Osteocyte (in vitro differentiated cells): ENCODE measurements around the gene NUP133. TPM values are rescaled to one million over a fixed set of nuclear protein-coding genes. Genes with fewer than 3 reads are reported as not detected.
A peak's percentile ranks its signal among the peaks of the same experiment; 100 is the strongest.
"Not testable (repeated sequence)": the region's sequence is repeated elsewhere in the genome, so short reads cannot be mapped to it uniquely, and the experiment has no call there.

Source experiments
- DNase-seq: peaks from one replicate; pipeline ENCODE4 v3.0.0; 2021; ENCODE audit warnings: mixed read lengths; ENCODE audit not compliant: unreplicated experiment; ENCODE audit errors: extremely low spot score
- H3K27ac Mint-ChIP-seq: one replicate; pipeline ENCODE4 v1.8.0; 2021; ENCODE audit warnings: mild to moderate bottlenecking, mixed read lengths; ENCODE audit not compliant: unreplicated experiment
- H3K27me3 Mint-ChIP-seq: one replicate; pipeline ENCODE4 v1.8.0; 2021; ENCODE audit warnings: mixed read lengths; ENCODE audit not compliant: unreplicated experiment
- H3K36me3 Mint-ChIP-seq: one replicate; pipeline ENCODE4 v1.8.0; 2021; ENCODE audit warnings: mixed read lengths; ENCODE audit not compliant: unreplicated experiment
- H3K4me1 Mint-ChIP-seq: one replicate; pipeline ENCODE4 v1.8.0; 2021; ENCODE audit warnings: mixed read lengths; ENCODE audit not compliant: unreplicated experiment
- H3K4me3 Mint-ChIP-seq: one replicate; pipeline ENCODE4 v1.8.0; 2021; ENCODE audit warnings: mild to moderate bottlenecking, moderate library complexity, mixed read lengths; ENCODE audit not compliant: unreplicated experiment
- H3K9me3 Mint-ChIP-seq: one replicate; pipeline ENCODE4 v1.8.0; 2021; ENCODE audit warnings: mixed read lengths; ENCODE audit not compliant: unreplicated experiment
- total RNA-seq: library from RNA; stranded (reverse); gene quantifications from 2 replicates; pipeline ENCODE4 v1.2.1, GENCODE V29; 2021
- TF ChIP-seq, protein P1 (sequence below): fragments of 200-600 bp; sonication (generic); IDR thresholded peaks from 2 replicates; pipeline ENCODE4 v1.5.0; 2021; ENCODE audit warnings: antibody characterized with exemption, mild to moderate bottlenecking, moderate library complexity

NUP133 gene
- total RNA-seq, 1 donor from 2014 or later = 40.4 TPM

DNA sequence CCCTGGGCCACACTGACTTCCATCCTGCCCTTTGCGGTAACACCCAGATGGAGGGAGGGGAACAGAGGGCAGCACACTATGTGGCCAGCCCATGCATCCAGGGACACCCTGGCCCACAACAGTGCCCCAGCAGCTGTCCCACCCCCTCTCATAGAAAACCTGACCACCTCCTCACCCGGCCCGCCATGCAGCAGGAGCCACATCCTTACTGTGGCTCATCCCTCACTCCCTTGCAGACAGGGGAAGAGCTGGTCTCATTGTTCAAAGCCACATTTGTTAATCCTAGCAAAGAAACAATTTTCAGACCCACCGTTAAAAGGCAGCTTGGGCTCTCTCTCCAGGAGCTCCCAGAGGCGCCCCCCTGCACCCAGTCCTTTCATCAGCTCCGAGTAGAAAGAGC is 23.2 kb upstream of the NUP133 start:
- Mint-ChIP-seq H3K27ac (no peak overlapping the region), H3K36me3 (peaks cover 48% of the 10 kb centered on the region), H3K4me3 (no peak overlapping the region), H3K4me1 (no peaks in the 10 kb centered on the region), H3K27me3 (no peaks in the 10 kb centered on the region), H3K9me3 (no peaks in the 10 kb centered on the region)
- TF ChIP-seq, protein P1, sequence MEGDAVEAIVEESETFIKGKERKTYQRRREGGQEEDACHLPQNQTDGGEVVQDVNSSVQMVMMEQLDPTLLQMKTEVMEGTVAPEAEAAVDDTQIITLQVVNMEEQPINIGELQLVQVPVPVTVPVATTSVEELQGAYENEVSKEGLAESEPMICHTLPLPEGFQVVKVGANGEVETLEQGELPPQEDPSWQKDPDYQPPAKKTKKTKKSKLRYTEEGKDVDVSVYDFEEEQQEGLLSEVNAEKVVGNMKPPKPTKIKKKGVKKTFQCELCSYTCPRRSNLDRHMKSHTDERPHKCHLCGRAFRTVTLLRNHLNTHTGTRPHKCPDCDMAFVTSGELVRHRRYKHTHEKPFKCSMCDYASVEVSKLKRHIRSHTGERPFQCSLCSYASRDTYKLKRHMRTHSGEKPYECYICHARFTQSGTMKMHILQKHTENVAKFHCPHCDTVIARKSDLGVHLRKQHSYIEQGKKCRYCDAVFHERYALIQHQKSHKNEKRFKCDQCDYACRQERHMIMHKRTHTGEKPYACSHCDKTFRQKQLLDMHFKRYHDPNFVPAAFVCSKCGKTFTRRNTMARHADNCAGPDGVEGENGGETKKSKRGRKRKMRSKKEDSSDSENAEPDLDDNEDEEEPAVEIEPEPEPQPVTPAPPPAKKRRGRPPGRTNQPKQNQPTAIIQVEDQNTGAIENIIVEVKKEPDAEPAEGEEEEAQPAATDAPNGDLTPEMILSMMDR = no peak
- peak; percentile 74 for DNase-seq

DNA sequence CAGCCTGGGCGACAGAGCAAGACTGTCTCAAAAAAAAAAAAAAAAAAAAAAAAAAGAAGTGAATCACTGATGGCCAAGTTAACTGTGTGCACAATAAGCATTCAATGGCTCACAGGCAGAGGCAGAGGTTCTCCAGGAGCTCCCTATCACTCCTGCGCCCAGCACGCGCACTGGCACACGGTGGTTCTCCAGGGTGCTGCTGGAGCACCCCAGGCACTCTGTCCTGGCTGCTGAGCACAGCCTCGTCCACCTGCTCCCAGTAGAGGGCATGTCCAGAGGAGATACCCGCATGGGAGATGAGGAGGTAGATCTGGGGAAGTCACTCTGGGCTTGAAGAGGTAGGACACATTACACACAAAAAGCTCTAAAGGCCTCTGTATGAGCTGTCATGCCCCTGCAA is 21.5 kb upstream of the NUP133 start:
- Mint-ChIP-seq H3K27me3 (no peaks in the 10 kb centered on the region), H3K27ac (no peak overlapping the region), H3K4me3 (no peak overlapping the region), H3K9me3 (no peaks in the 10 kb centered on the region), H3K36me3 (peaks cover 54% of the 10 kb centered on the region), H3K4me1 (no peaks in the 10 kb centered on the region)
- no peak for DNase-seq
- TF ChIP-seq, protein P1 = no peak

GRCh38 chr1:229526695-229527094 is 18.6 kb upstream of the NUP133 start:
- Mint-ChIP-seq H3K27me3 (no peaks in the 10 kb centered on the region), H3K4me1 (no peaks in the 10 kb centered on the region), H3K9me3 (no peaks in the 10 kb centered on the region), H3K36me3 (peaks cover 47% of the 10 kb centered on the region), H3K4me3 (no peak overlapping the region), H3K27ac (no peak overlapping the region)
- peak; percentile 40 for DNase-seq
- TF ChIP-seq, protein P1 = no peak

- DNase-seq = no peak
- Mint-ChIP-seq H3K27me3 (no peaks in the 10 kb centered on the region), H3K27ac (no peak overlapping the region), H3K9me3 (no peaks in the 10 kb centered on the region), H3K36me3 (peaks cover 29% of the 10 kb centered on the region), H3K4me3 (no peak overlapping the region), H3K4me1 (no peaks in the 10 kb centered on the region)
- TF ChIP-seq, protein P1 = no peak
These were observed 14.9 kb upstream of the NUP133 start for GRCh38 chr1:229523052-229523451.

- Mint-ChIP-seq H3K36me3 (peaks cover 2% of the 10 kb centered on the region), H3K27ac (no peak overlapping the region), H3K4me1 (peaks cover 5% of the 10 kb centered on the region), H3K4me3 (no peak overlapping the region), H3K27me3 (no peaks in the 10 kb centered on the region), H3K9me3 (no peaks in the 10 kb centered on the region)
- DNase-seq = no peak
- TF ChIP-seq, protein P1 = peak; percentile 85
These were observed 6.6 kb upstream of the NUP133 start for GRCh38 chr1:229514578-229515275.

DNA sequence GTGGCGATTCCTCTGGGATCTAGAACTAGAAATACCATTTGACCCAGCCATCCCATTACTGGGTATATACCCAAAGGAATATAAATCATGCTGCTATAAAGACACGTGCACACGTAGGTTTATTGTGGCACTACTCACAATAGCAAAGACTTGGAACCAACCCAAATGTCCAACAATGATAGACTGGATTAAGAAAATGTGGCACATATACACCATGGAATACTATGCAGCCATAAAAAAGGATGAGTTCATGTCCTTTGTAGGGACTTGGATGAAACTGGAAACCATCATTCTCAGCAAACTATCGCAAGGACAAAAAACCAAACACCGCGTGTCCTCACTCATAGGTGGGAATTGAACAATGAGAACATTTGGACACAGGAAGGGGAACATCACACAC is 3.5 kb upstream of the NUP133 start:
- H3K4me3 Mint-ChIP-seq, H3K27me3 Mint-ChIP-seq, H3K9me3 Mint-ChIP-seq, H3K36me3 Mint-ChIP-seq, DNase-seq, H3K27ac Mint-ChIP-seq: not testable (repeated sequence)
- H3K4me1 Mint-ChIP-seq = peaks cover 22% of the 10 kb centered on the region

- not testable (repeated sequence) for H3K36me3 Mint-ChIP-seq, H3K27me3 Mint-ChIP-seq, H3K9me3 Mint-ChIP-seq, H3K4me3 Mint-ChIP-seq, H3K27ac Mint-ChIP-seq, DNase-seq
- H3K4me1 Mint-ChIP-seq = peaks cover 24% of the 10 kb centered on the region
These were observed 3.1 kb upstream of the NUP133 start for GRCh38 chr1:229511201-229511600.
